ENCODE data around the gene WNK4.

The WNK4 gene

GRCh38 chr17:42841975-42842685 is 61.7 kb downstream of the WNK4 start:
- DNase-seq = no peak

GRCh38 chr17:42843358-42843934 is 63.0 kb downstream of the WNK4 start:
- DNase-seq = peak; percentile 34

DNA sequence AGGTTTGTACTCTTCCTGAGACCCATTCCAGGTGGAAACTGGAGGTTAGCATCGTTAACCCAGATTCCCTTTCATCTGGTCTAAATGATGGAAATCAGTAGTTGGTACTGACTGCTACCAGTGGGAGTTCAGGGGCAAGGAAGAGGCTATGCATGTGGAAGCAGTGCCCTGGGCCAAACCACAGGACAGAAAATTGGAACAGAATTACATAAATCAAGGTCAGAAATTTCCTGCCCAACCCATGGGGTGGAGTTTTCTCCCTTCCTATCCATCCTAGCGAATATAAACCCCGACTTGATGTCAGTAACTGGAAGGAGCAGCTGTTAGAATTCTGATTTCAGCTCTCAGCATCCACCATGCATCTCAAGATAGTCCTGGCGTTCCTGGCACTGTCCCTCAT is 63.9 kb downstream of the WNK4 start, which contains the start of gene AOC2:
Gene AOC2, plus strand, starts transcription at position 310 of the 400 bp plus-strand sequence. Its CDS starts 47 bp downstream, at position 357.
- DNase-seq = no peak

DNA sequence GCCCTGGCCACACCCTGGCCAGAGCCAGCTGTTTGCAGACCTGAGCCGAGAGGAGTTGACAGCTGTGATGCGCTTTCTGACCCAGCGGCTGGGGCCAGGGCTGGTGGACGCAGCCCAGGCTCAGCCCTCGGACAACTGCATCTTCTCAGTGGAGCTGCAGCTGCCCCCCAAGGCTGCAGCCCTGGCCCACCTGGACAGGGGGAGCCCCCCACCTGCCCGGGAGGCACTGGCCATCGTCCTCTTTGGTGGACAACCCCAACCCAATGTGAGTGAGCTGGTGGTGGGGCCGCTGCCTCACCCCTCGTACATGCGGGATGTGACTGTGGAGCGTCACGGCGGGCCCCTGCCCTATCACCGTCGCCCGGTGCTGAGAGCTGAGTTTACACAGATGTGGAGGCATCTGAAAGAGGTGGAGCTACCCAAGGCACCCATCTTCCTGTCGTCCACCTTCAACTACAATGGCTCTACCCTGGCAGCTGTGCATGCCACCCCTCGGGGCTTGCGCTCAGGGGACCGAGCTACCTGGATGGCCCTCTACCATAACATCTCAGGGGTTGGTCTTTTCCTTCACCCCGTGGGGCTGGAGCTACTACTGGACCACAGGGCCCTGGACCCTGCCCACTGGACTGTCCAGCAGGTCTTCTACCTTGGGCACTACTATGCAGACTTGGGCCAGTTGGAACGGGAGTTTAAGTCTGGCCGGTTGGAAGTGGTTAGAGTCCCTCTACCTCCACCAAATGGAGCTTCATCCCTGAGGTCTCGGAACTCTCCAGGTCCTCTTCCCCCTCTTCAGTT is 64.5 kb downstream of the WNK4 start:
- DNase-seq = no peak

GRCh38 chr17:42845556-42845917 is 65.1 kb downstream of the WNK4 start:
- no peak for DNase-seq

DNA sequence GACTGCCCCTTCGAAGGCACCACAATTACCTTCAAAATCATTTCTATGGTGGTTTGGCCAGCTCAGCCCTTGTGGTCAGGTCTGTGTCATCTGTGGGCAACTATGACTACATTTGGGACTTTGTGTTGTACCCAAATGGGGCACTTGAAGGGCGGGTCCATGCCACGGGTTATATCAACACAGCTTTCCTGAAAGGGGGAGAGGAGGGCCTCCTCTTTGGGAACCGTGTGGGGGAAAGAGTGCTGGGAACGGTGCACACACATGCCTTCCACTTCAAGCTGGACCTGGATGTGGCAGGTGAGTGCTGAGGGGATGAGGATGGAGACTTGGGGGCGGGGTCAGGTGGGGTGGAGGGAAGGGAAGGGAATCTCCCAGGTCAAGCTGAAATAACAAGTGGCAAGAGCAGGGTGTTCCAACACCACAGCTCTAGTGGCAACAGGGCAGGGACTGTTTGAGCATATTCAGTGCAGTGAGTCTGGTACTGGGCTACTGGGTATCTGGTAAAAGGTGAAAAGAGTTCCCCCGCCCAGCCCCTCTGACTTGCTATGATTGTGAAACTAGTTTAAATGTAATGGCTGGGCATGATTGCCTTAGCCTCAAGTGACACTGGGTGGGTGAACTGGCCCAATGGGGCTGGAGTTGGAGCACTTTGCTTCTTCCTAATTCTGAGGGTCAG is 65.6 kb downstream of the WNK4 start:
- DNase-seq = no peak
